ENCODE results near the gene MCF2L. TPM values are rescaled to one million over a fixed set of nuclear protein-coding genes. Genes with fewer than 3 reads are reported as not detected.

The MCF2L gene
- total RNA-seq, 4 donors from 2014 or later: 62.1 to 186 (median 91.3) TPM

DNA sequence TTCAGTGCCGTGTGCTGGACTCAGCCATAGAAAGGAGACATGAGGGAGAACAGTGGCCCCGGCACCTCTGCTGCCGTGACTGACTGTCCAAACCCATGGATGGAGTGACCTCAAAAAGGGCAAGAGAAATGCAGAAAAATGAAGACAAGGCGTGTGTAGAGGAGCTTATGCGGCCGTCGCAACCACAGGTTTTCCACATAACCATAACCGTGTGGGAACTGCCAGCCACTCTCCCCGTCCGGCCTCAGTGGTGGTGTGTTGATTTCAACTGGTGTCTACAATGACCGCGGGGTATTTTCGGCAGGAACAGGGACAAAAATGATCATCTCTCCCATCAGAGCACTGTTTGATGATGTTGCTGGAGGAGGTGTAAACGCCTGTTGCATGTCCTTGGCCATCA is 93.7 kb downstream of the MCF2L start:
- Histone ChIP-seq H3K4me1 (no peaks in the 10 kb centered on the region), H3K4me3 (no peak overlapping the region), H3K27me3 (no peaks in the 10 kb centered on the region), H3K9me3 (no peaks in the 10 kb centered on the region), H3K27ac (no peak overlapping the region), H3K36me3 (no peaks in the 10 kb centered on the region)
- TF ChIP-seq POLR2AphosphoS5 (IDR thresholded peaks at IDR 0.05) (no peak), EP300 (IDR thresholded peaks at IDR 0.05; ENCODE audit: low read depth) (no peak), POLR2A (IDR thresholded peaks at IDR 0.05) (no peak)
- TF ChIP-seq, protein P1, sequence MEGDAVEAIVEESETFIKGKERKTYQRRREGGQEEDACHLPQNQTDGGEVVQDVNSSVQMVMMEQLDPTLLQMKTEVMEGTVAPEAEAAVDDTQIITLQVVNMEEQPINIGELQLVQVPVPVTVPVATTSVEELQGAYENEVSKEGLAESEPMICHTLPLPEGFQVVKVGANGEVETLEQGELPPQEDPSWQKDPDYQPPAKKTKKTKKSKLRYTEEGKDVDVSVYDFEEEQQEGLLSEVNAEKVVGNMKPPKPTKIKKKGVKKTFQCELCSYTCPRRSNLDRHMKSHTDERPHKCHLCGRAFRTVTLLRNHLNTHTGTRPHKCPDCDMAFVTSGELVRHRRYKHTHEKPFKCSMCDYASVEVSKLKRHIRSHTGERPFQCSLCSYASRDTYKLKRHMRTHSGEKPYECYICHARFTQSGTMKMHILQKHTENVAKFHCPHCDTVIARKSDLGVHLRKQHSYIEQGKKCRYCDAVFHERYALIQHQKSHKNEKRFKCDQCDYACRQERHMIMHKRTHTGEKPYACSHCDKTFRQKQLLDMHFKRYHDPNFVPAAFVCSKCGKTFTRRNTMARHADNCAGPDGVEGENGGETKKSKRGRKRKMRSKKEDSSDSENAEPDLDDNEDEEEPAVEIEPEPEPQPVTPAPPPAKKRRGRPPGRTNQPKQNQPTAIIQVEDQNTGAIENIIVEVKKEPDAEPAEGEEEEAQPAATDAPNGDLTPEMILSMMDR (IDR thresholded peaks at IDR 0.05): no peak
- DNase-seq: no peak
- in situ Hi-C loops (cut with MboI; ENCODE audit: low pct_ligation_motif_present in 1 of 4, low pct_unique_long_range_greater_than_20kb in 1 of 4, low sequenced_read_pairs in 3 of 4): no loop called here
- intact Hi-C loops (cut with DNase I; ENCODE audit: low total_unique reads): no loop called here
- 86% methylated on average over 14 of the region's 14 CpGs; no CpG with 5 or more reads in 1 of the 2 donors for WGBS, 2 donors (ENCODE audit: low coverage in 1 of 2)

DNA sequence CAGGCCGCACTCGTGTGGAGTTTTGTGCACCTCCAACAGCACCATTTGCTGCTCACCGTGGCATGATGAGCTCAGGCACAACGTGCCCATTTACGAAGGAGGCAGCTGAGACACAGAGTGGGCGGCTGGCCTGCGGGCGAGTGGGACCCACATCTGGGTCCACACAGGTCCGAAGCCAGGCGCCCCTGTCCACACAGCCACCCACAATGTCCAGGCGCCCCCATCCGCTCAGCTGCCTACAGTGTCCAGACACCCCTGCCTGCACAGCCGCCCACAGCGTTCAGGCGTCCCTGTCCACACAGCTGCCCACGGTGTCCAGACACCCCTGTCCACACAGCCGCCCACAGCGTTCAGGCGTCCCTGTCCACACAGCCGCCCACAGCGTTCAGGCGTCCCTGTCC is 94.1 kb downstream of the MCF2L start:
- in situ Hi-C loops (cut with MboI; ENCODE audit: low pct_ligation_motif_present in 1 of 4, low pct_unique_long_range_greater_than_20kb in 1 of 4, low sequenced_read_pairs in 3 of 4) (no loop called here), intact Hi-C loops (cut with DNase I; ENCODE audit: low total_unique reads) (no loop called here)
- H3K9me3 ChIP-seq: no peaks in the 10 kb centered on the region
- H3K27me3 ChIP-seq: no peaks in the 10 kb centered on the region
- no peaks in the 10 kb centered on the region for H3K36me3 ChIP-seq
- no peak for TF ChIP-seq EP300 (IDR thresholded peaks at IDR 0.05; ENCODE audit: low read depth)
- TF ChIP-seq, protein P1 (IDR thresholded peaks at IDR 0.05): no peak
- no peaks in the 10 kb centered on the region for H3K4me1 ChIP-seq
- 94% methylated on average over 22 of the region's 22 CpGs; no CpG with 5 or more reads in 1 of the 2 donors for WGBS, 2 donors (ENCODE audit: low coverage in 1 of 2)
- no peak overlapping the region for H3K4me3 ChIP-seq
- H3K27ac ChIP-seq: no peak overlapping the region
- DNase-seq: no peak

DNA sequence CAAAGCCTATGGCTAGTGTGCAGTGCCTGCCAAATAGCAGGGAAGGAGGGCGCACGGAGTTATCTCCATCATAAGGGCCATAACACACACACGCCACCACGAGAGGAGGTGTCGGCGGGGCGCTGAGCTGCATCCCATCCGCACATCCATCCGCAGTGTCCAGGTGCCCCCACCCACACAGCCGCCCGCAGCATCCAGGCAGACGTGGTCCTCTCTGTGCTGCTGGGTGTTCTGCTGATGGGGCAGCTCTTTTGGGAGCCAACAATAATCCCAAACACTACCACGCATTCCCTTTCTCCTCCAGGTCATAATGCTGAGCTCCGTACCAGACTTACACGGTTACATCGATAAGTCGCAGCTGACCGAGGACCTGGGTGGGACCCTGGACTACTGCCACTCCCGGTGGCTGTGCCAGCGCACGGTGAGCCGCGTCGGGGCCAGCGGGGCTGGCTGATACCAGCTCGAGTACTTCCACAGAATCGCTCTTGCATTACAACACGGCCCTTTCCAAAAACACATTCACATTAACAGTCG is 95.1 kb downstream of the MCF2L start:
- no peaks in the 10 kb centered on the region for H3K27me3 ChIP-seq
- WGBS, 2 donors (ENCODE audit: low coverage in 1 of 2): 90% methylated on average over 29 of the region's 29 CpGs; no CpG with 5 or more reads in 1 of the 2 donors
- no peaks in the 10 kb centered on the region for H3K9me3 ChIP-seq
- H3K36me3 ChIP-seq: no peaks in the 10 kb centered on the region
- DNase-seq: no peak
- TF ChIP-seq, protein P1 (IDR thresholded peaks at IDR 0.05): no peak
- TF ChIP-seq POLR2AphosphoS5 (IDR thresholded peaks at IDR 0.05) (no peak), POLR2A (IDR thresholded peaks at IDR 0.05) (no peak), EP300 (IDR thresholded peaks at IDR 0.05; ENCODE audit: low read depth) (no peak)
- intact Hi-C loops (cut with DNase I; ENCODE audit: low total_unique reads) (no loop called here), in situ Hi-C loops (cut with MboI; ENCODE audit: low pct_ligation_motif_present in 1 of 4, low pct_unique_long_range_greater_than_20kb in 1 of 4, low sequenced_read_pairs in 3 of 4) (no loop called here)
- no peak overlapping the region for H3K27ac ChIP-seq
- no peaks in the 10 kb centered on the region for H3K4me1 ChIP-seq
- H3K4me3 ChIP-seq: no peak overlapping the region

DNA sequence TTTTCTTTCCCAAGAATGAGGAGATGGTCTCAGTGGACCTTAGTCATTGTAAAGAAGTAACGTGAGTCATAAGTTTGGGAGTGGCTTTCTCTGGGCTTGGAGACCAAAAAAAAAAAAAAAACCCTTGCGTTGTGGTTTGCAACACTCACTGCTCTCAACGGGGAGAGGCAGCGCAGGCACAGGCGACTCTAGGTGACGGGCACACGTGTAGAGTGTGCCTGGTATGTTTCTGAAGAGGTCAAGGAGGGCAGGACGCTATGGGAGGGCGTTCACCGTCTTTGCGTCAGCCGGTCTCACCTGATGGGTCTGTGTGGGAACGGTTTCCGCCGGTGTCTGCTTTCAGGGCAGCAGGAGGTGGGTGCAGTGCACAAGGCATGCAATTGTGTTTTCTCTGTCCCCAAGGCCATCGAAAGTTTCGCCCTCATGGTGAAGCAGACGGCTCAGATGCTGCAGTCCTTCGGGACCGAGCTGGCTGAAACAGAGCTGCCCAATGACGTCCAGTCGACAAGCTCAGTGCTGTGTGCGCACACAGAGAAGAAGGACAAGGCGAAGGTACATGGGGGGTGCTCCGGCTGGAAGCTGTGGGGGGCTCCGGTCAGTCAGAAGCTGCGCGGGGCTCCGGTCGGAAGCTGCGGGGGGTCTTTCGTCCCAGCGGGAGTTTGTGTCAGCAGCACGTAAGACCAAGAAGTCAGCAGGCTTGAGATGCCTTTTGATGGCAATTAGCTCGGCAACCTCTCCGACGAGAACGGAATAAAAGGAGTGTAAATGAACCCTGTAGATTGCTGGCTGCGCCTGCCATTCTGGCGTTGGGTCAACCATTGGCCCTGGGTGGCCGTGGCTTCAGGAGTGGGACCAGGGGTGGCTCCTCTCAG is 95.8 kb downstream of the MCF2L start:
- Histone ChIP-seq H3K36me3 (no peaks in the 10 kb centered on the region), H3K4me1 (no peaks in the 10 kb centered on the region), H3K4me3 (no peak overlapping the region), H3K27me3 (no peaks in the 10 kb centered on the region), H3K27ac (no peak overlapping the region), H3K9me3 (no peaks in the 10 kb centered on the region)
- intact Hi-C loops (cut with DNase I; ENCODE audit: low total_unique reads): no loop called here
- 85 to 90% methylated on average over 4 to 41 of the region's 41 CpGs for WGBS, 2 donors (ENCODE audit: low coverage in 1 of 2)
- no peak for DNase-seq
- TF ChIP-seq, protein P1 (IDR thresholded peaks at IDR 0.05): no peak
- no peak for TF ChIP-seq EP300 (IDR thresholded peaks at IDR 0.05; ENCODE audit: low read depth)
- TF ChIP-seq POLR2AphosphoS5 (IDR thresholded peaks at IDR 0.05): no peak
- TF ChIP-seq POLR2A (IDR thresholded peaks at IDR 0.05): no peak
- in situ Hi-C loops (cut with MboI; ENCODE audit: low pct_ligation_motif_present in 1 of 4, low pct_unique_long_range_greater_than_20kb in 1 of 4, low sequenced_read_pairs in 3 of 4): no loop called here

Data from transverse colon (tissue), 4 donors.